HCT116 (cell line): ENCODE results near the gene KIF12. TPM values are rescaled to one million over a fixed set of nuclear protein-coding genes. Genes with fewer than 3 reads are reported as not detected.

Source experiments
- ATAC-seq: fragments of 200-7000 bp; cut with Tn5 transposase; 2 replicates; pipeline ENCODE4 v1.9.1; 2020; ENCODE audit warnings: mild to moderate bottlenecking, moderate library complexity
- BruUV-seq: library from RNA; stranded (reverse); fragments of 400-500 nt; replicated peaks from 2 replicates; lab custom pipeline; 2021; lab: Mats Ljungman, UMichigan
- CTCF ChIA-PET: fragments of 300-600 bp; sonication (Branson Sonifier 250); formaldehyde crosslinking; loops from one replicate; lab custom pipeline; 2021; ENCODE audit warnings: antibody characterized with exemption; lab: Charles Lee
- POLR2A ChIA-PET: fragments of 300-600, 350-600 bp; sonication (Branson Sonifier 250); formaldehyde crosslinking; loops from one replicate; lab custom pipeline; 2021; ENCODE audit warnings: antibody characterized with exemption; lab: Charles Lee
- RAD21 ChIA-PET, 2 experiments: fragments of 300-600 bp; sonication (Branson Sonifier 250); formaldehyde crosslinking; loops; one replicate each; lab custom pipeline; 2023; ENCODE audit warnings: low total read pairs in 2 of 2; ENCODE audit not compliant: uncharacterized antibody in 2 of 2, unreplicated experiment in 2 of 2, low non-redundant PET in 1 of 2; lab: Charles Lee
- DNase-seq: peaks from one replicate; pipeline ENCODE4 v3.0.0-alpha.2; 2010; ENCODE audit warnings: low read depth, low spot score
- H2AFZ ChIP-seq: fragments of 200-600 bp; shearing (Covaris generic), sonication (generic); 2 replicates; pipeline ENCODE4 v1.6.1; 2017; ENCODE audit warnings: low read depth, mixed run types, mixed read lengths, antibody characterized with exemption, low read length; ENCODE audit not compliant: poor library complexity, severe bottlenecking
- H3K27ac ChIP-seq: 2 replicates; pipeline ENCODE4 v1.5.1; 2012; ENCODE audit warnings: low read depth, low read length
- H3K27me3 ChIP-seq: fragments of 200-600 bp; sonication (generic); 2 replicates; pipeline ENCODE4 v1.6.1; 2016; ENCODE audit warnings: mixed run types, low read length, mixed read lengths; ENCODE audit not compliant: insufficient read depth
- H3K36me3 ChIP-seq, 2 experiments: fragments of 200-500 bp in 1 of 2; fragments of 200-600 bp in 1 of 2; sonication (Bioruptor generic) in 1 of 2; sonication (generic) in 1 of 2; 2 replicates each; pipeline versions ENCODE4 v1.5.1 to v1.6.1; 2014 to 2016; ENCODE audit warnings: low read length in 2 of 2, inconsistent platforms in 1 of 2, mixed read lengths in 1 of 2, mixed run types in 1 of 2; ENCODE audit not compliant: insufficient read depth in 2 of 2, control insufficient read depth in 1 of 2
- H3K4me1 ChIP-seq, 2 experiments: fragments of 200-600 bp in 1 of 2; sonication (generic) in 1 of 2; 2 replicates each; pipeline versions ENCODE4 v1.5.1 to v1.6.1; 2012 to 2017; ENCODE audit warnings: low read length in 2 of 2, inconsistent platforms in 1 of 2, mild to moderate bottlenecking in 1 of 2, mixed read lengths in 1 of 2, mixed run types in 1 of 2, moderate library complexity in 1 of 2; ENCODE audit not compliant: insufficient read depth in 2 of 2, control insufficient read depth in 1 of 2
- H3K4me2 ChIP-seq: fragments of 200-600 bp; sonication (generic); 2 replicates; pipeline ENCODE4 v1.6.1; 2017; ENCODE audit warnings: mixed run types, low read length, mixed read lengths
- H3K4me3 ChIP-seq, 2 experiments: fragments of 200-600 bp in 1 of 2; sonication (generic) in 1 of 2; replicated peaks in 1 of 2; 2 replicates each; pipeline ENCODE4 v1.5.1; 2011 to 2016; ENCODE audit warnings: low read length in 2 of 2, control low read depth in 1 of 2, low read depth in 1 of 2, mild to moderate bottlenecking in 1 of 2, mixed read lengths in 1 of 2, mixed run types in 1 of 2
- H3K79me2 ChIP-seq: fragments of 200-600 bp; sonication (generic); 2 replicates; pipeline ENCODE4 v1.6.1; 2017; ENCODE audit warnings: mild to moderate bottlenecking, mixed run types, low read length, moderate library complexity, mixed read lengths; ENCODE audit not compliant: insufficient read depth
- H3K9ac ChIP-seq: fragments of 200-600 bp; sonication (generic); 2 replicates; pipeline ENCODE4 v1.6.1; 2016; ENCODE audit warnings: low read length, mixed read lengths
- H3K9me2 ChIP-seq: fragments of 200-600 bp; sonication (generic), shearing (Covaris generic); 2 replicates; pipeline ENCODE4 v1.6.1; 2017; ENCODE audit warnings: mixed run types, mild to moderate bottlenecking, moderate library complexity; ENCODE audit not compliant: insufficient read depth
- H3K9me3 ChIP-seq, 2 experiments: fragments of 200-500 bp in 1 of 2; fragments of 200-600 bp in 1 of 2; sonication (Bioruptor generic) in 1 of 2; sonication (generic) in 1 of 2; 2 replicates each; pipeline ENCODE4 v1.6.1; 2014 to 2017; ENCODE audit warnings: low read length in 2 of 2, mixed read lengths in 2 of 2, inconsistent platforms in 1 of 2, low read depth in 1 of 2, mild to moderate bottlenecking in 1 of 2, mixed run types in 1 of 2, moderate library complexity in 1 of 2; ENCODE audit not compliant: control insufficient read depth in 1 of 2, insufficient read depth in 1 of 2
- H4K20me1 ChIP-seq: fragments of 200-600 bp; sonication (generic), shearing (Covaris generic); 2 replicates; pipeline ENCODE4 v1.6.1; 2017; ENCODE audit warnings: mixed run types, mild to moderate bottlenecking, moderate library complexity; ENCODE audit not compliant: insufficient read depth
- ATF3 ChIP-seq: IDR thresholded peaks from 2 replicates; pipeline ENCODE4 v1.6.1; 2012
- CBX3 ChIP-seq: IDR thresholded peaks from 2 replicates; pipeline ENCODE4 v1.6.1; 2012; ENCODE audit warnings: low read depth
- CEBPB ChIP-seq: IDR thresholded peaks from 2 replicates; pipeline ENCODE4 v1.6.1; 2012; ENCODE audit warnings: low read depth
- ELF1 ChIP-seq: IDR thresholded peaks from 2 replicates; pipeline ENCODE4 v1.6.1; 2012; ENCODE audit warnings: low read depth, borderline replicate concordance
- EZH2 ChIP-seq: fragments of 200-600 bp; sonication (generic); IDR thresholded peaks from 2 replicates; pipeline ENCODE4 v1.6.1; 2017; ENCODE audit warnings: antibody characterized with exemption, mixed run types
- EZH2phosphoT487 ChIP-seq: fragments of 200-600 bp; IDR thresholded peaks from 2 replicates; pipeline ENCODE4 v1.6.1; 2018; ENCODE audit warnings: antibody characterized with exemption, borderline replicate concordance
- FOSL1 ChIP-seq: IDR thresholded peaks from 2 replicates; pipeline ENCODE4 v1.6.1; 2012; ENCODE audit warnings: low read depth
- JUND ChIP-seq: IDR thresholded peaks from 2 replicates; pipeline ENCODE4 v1.6.1; 2012
- MAX ChIP-seq: IDR thresholded peaks from 2 replicates; pipeline ENCODE4 v1.6.1; 2012
- POLR2A ChIP-seq: IDR thresholded peaks from 2 replicates; pipeline ENCODE4 v1.7.0; 2011; ENCODE audit warnings: borderline replicate concordance; ENCODE audit not compliant: insufficient read depth, insufficient read length; ENCODE audit errors: extremely low read depth
- POLR2AphosphoS5 ChIP-seq: IDR thresholded peaks from 2 replicates; pipeline ENCODE4 v1.6.1; 2011; ENCODE audit warnings: mild to moderate bottlenecking, low read depth, low read length, moderate library complexity
- RAD21 ChIP-seq: IDR thresholded peaks from 2 replicates; pipeline ENCODE4 v1.6.1; 2012; ENCODE audit warnings: low read depth, mild to moderate bottlenecking
- REST ChIP-seq: IDR thresholded peaks from 2 replicates; pipeline ENCODE4 v1.6.1; 2012; ENCODE audit warnings: low read depth
- SIN3A ChIP-seq: IDR thresholded peaks from 2 replicates; pipeline ENCODE4 v1.6.1; 2012; ENCODE audit warnings: low read depth
- ZBTB33 ChIP-seq: IDR thresholded peaks from 2 replicates; pipeline ENCODE4 v1.6.1; 2011; ENCODE audit warnings: mild to moderate bottlenecking, low read length, moderate library complexity; ENCODE audit not compliant: insufficient replicate concordance; ENCODE audit errors: extremely low read depth
- ZFX ChIP-seq: fragments of 450-650 bp; IDR thresholded peaks from 2 replicates; pipeline ENCODE4 v1.6.1; 2017
- ZNF274 ChIP-seq: fragments of 200-500 bp; sonication (Bioruptor generic); IDR thresholded peaks from 2 replicates; pipeline ENCODE4 v1.6.1; 2014; ENCODE audit warnings: mild to moderate bottlenecking, low read depth, low read length, inconsistent platforms
- intact Hi-C: fragments of 100-400 bp; cut with micrococcal nuclease; formaldehyde crosslinking; loops from 2 replicates; pipeline ENCODE4 v1.10.0; 2022
- total RNA-seq: library from RNA; stranded (reverse); gene quantifications from one replicate; pipeline ENCODE4 v1.2.1, GENCODE V29; 2021; ENCODE audit not compliant: unreplicated experiment

The KIF12 gene
- total RNA-seq, 1 experiment from 2014 or later, result 6.4 TPM

- H3K27me3 ChIP-seq, result peaks cover 15% of the 10 kb centered on the region
- H3K4me2 ChIP-seq, result no peak overlapping the region
- no peaks in the 10 kb centered on the region for H3K79me2 ChIP-seq
- DNase-seq, result no peak
- H3K9ac ChIP-seq, result no peak overlapping the region
- TF ChIP-seq RAD21 (no peak), ZFX (no peak), CEBPB (no peak), CBX3 (no peak), SIN3A (no peak)
- no peak for ATAC-seq
- no peak overlapping the region for H3K4me3 ChIP-seq
- H3K4me1 ChIP-seq, result no peaks in the 10 kb centered on the region
- H4K20me1 ChIP-seq, result no peaks in the 10 kb centered on the region
- no TSS peak for BruUV-seq
- no peaks in the 10 kb centered on the region for H3K9me2 ChIP-seq
- intact Hi-C loops, result no loop called here
- no peak overlapping the region for H3K27ac ChIP-seq
- ChIA-PET CTCF (interaction anchor here (0.7 kb wide), 1 partner anchor 30 kb away, joined by 3 read pairs; no protein-coding TSS in a partner anchor), RAD21 (no interaction called here), POLR2A (no interaction called here)
- no peaks in the 10 kb centered on the region for H3K36me3 ChIP-seq
- no peaks in the 10 kb centered on the region for H3K9me3 ChIP-seq
- no peak overlapping the region for H2AFZ ChIP-seq
Observed at GRCh38 chr9:114138552-114138971, 39.5 kb upstream of the KIF12 start.

- RAD21 ChIA-PET, result no interaction called here
- ATAC-seq, result no peak
- CTCF ChIA-PET, result interaction anchor here (0.7 kb wide), 1 partner anchor 29 kb away, joined by 3 read pairs; no protein-coding TSS in a partner anchor
- H3K36me3 ChIP-seq, result no peaks in the 10 kb centered on the region
- H3K9ac ChIP-seq, result no peak overlapping the region
- POLR2A ChIA-PET, result no interaction called here
- no peaks in the 10 kb centered on the region for H3K9me3 ChIP-seq
- H3K9me2 ChIP-seq, result no peaks in the 10 kb centered on the region
- H3K4me2 ChIP-seq, result no peak overlapping the region
- H3K27ac ChIP-seq, result no peak overlapping the region
- no peak overlapping the region for H3K4me3 ChIP-seq
- intact Hi-C loops, result no loop called here
- no TSS peak for BruUV-seq
- DNase-seq, result no peak
- H3K79me2 ChIP-seq, result no peaks in the 10 kb centered on the region
- no peaks in the 10 kb centered on the region for H3K4me1 ChIP-seq
- H4K20me1 ChIP-seq, result no peaks in the 10 kb centered on the region
- H3K27me3 ChIP-seq, result peaks cover 15% of the 10 kb centered on the region
- no peak overlapping the region for H2AFZ ChIP-seq
- TF ChIP-seq EZH2phosphoT487 (no peak), ZBTB33 (no peak), ZNF274 (no peak), EZH2 (no peak), JUND (no peak), RAD21 (no peak), POLR2A (no peak), ELF1 (no peak), CBX3 (no peak), REST (no peak), FOSL1 (no peak), MAX (no peak), SIN3A (no peak), POLR2AphosphoS5 (no peak), ATF3 (no peak)
Observed at GRCh38 chr9:114137831-114138230, 38.7 kb upstream of the KIF12 start.
